Measurements from ENCODE around the gene TMEM204.

TMEM204 gene

GRCh38 chr16:1534021-1535020, 855 bp downstream of the TMEM204 start:
- peak overlapping the region; percentile 85 for H3K4me3 ChIP-seq (replicated peaks; ENCODE audit: low read depth, low read length)
- no peak for TF ChIP-seq CTCF (IDR thresholded peaks at IDR 0.05; ENCODE audit: low read depth, low read length, missing control alignments)
- DNase-seq (ENCODE audit: extremely low read depth, low read depth) = no peak

- no peak for TF ChIP-seq CTCF (IDR thresholded peaks at IDR 0.05; ENCODE audit: low read depth, low read length, missing control alignments)
- no peak for DNase-seq (ENCODE audit: extremely low read depth, low read depth)
- H3K4me3 ChIP-seq (replicated peaks; ENCODE audit: low read depth, low read length) = peak overlapping the region; percentile 85
Measured at GRCh38 chr16:1535391-1536291, 2.2 kb downstream of the TMEM204 start.

GRCh38 chr16:1536601-1537000, 3.1 kb downstream of the TMEM204 start:
- peak overlapping the region; percentile 85 for H3K4me3 ChIP-seq (replicated peaks; ENCODE audit: low read depth, low read length)
- no peak for DNase-seq (ENCODE audit: extremely low read depth, low read depth)
- no peak for TF ChIP-seq CTCF (IDR thresholded peaks at IDR 0.05; ENCODE audit: low read depth, low read length, missing control alignments)

- no peak for TF ChIP-seq CTCF (IDR thresholded peaks at IDR 0.05; ENCODE audit: low read depth, low read length, missing control alignments)
- peak overlapping the region; percentile 85 for H3K4me3 ChIP-seq (replicated peaks; ENCODE audit: low read depth, low read length)
- no peak for DNase-seq (ENCODE audit: extremely low read depth, low read depth)
Measured at GRCh38 chr16:1537138-1537577, 3.7 kb downstream of the TMEM204 start.

- no peak for TF ChIP-seq CTCF (IDR thresholded peaks at IDR 0.05; ENCODE audit: low read depth, low read length, missing control alignments)
- no peak for DNase-seq (ENCODE audit: extremely low read depth, low read depth)
Measured at GRCh38 chr16:1537763-1538289, 4.4 kb downstream of the TMEM204 start.

GRCh38 chr16:1538804-1539520, 5.5 kb downstream of the TMEM204 start:
- H3K4me3 ChIP-seq (replicated peaks; ENCODE audit: low read depth, low read length) = no peak overlapping the region
- peak; percentile 23 for TF ChIP-seq CTCF (IDR thresholded peaks at IDR 0.05; ENCODE audit: low read depth, low read length, missing control alignments)
- no peak for DNase-seq (ENCODE audit: extremely low read depth, low read depth)

More at GRCh38 chr16:1537763-1538289, 4.4 kb downstream of the TMEM204 start:
- 0 out of 2 replicates have a peak overlapping the region, but pooled peaks have one; percentile 5 for H3K4me3 ChIP-seq (replicated peaks; ENCODE audit: low read depth, low read length)
